ENCODE measurements around the gene KRTAP10-12.

DNA sequence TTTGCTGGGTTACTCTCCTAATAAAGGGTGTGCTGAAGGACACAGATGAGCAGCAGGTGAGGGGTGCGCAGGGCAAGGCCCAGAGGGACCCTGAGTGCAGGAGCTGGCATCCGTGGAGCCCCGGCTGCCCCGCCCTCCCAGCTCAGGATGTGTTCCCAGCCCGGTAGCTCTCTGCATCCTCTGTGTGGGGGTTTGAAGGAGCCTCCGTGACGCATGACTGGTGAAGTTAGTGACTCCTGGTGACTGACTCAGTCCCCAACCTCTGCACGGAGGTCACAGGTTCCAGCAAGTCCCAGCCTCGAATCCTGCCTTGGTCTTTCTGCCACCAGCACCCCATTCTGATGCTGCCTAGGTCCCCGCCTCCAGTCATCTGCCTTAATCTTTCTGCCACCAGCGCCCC lies 36.0 kb downstream of the KRTAP10-12 start:
- TF ChIP-seq, protein P1, sequence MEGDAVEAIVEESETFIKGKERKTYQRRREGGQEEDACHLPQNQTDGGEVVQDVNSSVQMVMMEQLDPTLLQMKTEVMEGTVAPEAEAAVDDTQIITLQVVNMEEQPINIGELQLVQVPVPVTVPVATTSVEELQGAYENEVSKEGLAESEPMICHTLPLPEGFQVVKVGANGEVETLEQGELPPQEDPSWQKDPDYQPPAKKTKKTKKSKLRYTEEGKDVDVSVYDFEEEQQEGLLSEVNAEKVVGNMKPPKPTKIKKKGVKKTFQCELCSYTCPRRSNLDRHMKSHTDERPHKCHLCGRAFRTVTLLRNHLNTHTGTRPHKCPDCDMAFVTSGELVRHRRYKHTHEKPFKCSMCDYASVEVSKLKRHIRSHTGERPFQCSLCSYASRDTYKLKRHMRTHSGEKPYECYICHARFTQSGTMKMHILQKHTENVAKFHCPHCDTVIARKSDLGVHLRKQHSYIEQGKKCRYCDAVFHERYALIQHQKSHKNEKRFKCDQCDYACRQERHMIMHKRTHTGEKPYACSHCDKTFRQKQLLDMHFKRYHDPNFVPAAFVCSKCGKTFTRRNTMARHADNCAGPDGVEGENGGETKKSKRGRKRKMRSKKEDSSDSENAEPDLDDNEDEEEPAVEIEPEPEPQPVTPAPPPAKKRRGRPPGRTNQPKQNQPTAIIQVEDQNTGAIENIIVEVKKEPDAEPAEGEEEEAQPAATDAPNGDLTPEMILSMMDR (IDR thresholded peaks at IDR 0.05): no peak
- TF ChIP-seq, protein P2, sequence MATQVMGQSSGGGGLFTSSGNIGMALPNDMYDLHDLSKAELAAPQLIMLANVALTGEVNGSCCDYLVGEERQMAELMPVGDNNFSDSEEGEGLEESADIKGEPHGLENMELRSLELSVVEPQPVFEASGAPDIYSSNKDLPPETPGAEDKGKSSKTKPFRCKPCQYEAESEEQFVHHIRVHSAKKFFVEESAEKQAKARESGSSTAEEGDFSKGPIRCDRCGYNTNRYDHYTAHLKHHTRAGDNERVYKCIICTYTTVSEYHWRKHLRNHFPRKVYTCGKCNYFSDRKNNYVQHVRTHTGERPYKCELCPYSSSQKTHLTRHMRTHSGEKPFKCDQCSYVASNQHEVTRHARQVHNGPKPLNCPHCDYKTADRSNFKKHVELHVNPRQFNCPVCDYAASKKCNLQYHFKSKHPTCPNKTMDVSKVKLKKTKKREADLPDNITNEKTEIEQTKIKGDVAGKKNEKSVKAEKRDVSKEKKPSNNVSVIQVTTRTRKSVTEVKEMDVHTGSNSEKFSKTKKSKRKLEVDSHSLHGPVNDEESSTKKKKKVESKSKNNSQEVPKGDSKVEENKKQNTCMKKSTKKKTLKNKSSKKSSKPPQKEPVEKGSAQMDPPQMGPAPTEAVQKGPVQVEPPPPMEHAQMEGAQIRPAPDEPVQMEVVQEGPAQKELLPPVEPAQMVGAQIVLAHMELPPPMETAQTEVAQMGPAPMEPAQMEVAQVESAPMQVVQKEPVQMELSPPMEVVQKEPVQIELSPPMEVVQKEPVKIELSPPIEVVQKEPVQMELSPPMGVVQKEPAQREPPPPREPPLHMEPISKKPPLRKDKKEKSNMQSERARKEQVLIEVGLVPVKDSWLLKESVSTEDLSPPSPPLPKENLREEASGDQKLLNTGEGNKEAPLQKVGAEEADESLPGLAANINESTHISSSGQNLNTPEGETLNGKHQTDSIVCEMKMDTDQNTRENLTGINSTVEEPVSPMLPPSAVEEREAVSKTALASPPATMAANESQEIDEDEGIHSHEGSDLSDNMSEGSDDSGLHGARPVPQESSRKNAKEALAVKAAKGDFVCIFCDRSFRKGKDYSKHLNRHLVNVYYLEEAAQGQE (IDR thresholded peaks at IDR 0.05; ENCODE audit: insufficient read depth in 1 of 2, low read depth in 2 of 2, low read length in 1 of 2): no peak

Measured in Panc1 (cell line).